ENCODE results near the gene NHEJ1.
"Not testable (repeated sequence)": the region's sequence is repeated elsewhere in the genome, so short reads cannot be mapped to it uniquely, and the experiment has no call there.

Gene NHEJ1

GRCh38 chr2:219160186-219161017, at the start of gene NHEJ1:
TSS of gene NHEJ1 (minus strand) at chr2:219160815. CDS start at chr2:219158362, 2,453 bp downstream.
- DNase-seq: peak; percentile 94 to 95

- DNase-seq: no peak
These were observed 48.9 kb upstream of the NHEJ1 start for GRCh38 chr2:219209236-219210195.

- no peak for DNase-seq
These were observed 47.5 kb upstream of the NHEJ1 start for GRCh38 chr2:219207884-219208740.

- DNase-seq: no peak
These were observed 46.7 kb upstream of the NHEJ1 start for GRCh38 chr2:219207134-219207883.

- DNase-seq: peak; percentile 92 to 95
These were observed 45.9 kb upstream of the NHEJ1 start, which contains the start of gene ZFAND2B for GRCh38 chr2:219206328-219207133. TSS of gene ZFAND2B (plus strand) at chr2:219206782. CDS start at chr2:219206988, 206 bp downstream.

- DNase-seq: no peak
These were observed 45.3 kb upstream of the NHEJ1 start for GRCh38 chr2:219205981-219206327.

- no peak for DNase-seq
These were observed 44.5 kb upstream of the NHEJ1 start for GRCh38 chr2:219205165-219205538.

- no peak for DNase-seq
These were observed 44.0 kb upstream of the NHEJ1 start for GRCh38 chr2:219204425-219205164.

- not testable (repeated sequence) for DNase-seq
These were observed 40.7 kb upstream of the NHEJ1 start for GRCh38 chr2:219201331-219201730.

- DNase-seq: not testable (repeated sequence)
These were observed 40.1 kb upstream of the NHEJ1 start for GRCh38 chr2:219200502-219201326.

- DNase-seq: no peak
These were observed 39.0 kb upstream of the NHEJ1 start for GRCh38 chr2:219199470-219200211.

- no peak for DNase-seq
These were observed 38.4 kb upstream of the NHEJ1 start for GRCh38 chr2:219198974-219199373.

- no peak for DNase-seq
These were observed 36.8 kb upstream of the NHEJ1 start for GRCh38 chr2:219197388-219197787.

- no peak for DNase-seq
These were observed 26.3 kb upstream of the NHEJ1 start for GRCh38 chr2:219186754-219187456.

GRCh38 chr2:219184121-219184520, 23.5 kb upstream of the NHEJ1 start:
- DNase-seq: no peak

GRCh38 chr2:219183151-219183772, 22.6 kb upstream of the NHEJ1 start:
- DNase-seq: no peak
